H1 (cell line): Measurements from ENCODE around the gene CEBPZ. TPM values are rescaled to one million over a fixed set of nuclear protein-coding genes. Genes with fewer than 3 reads are reported as not detected.

Experiments used
- CTCF ChIA-PET: fragments of 300-600 bp; sonication (Branson Sonifier 250); formaldehyde crosslinking; loops from one replicate; lab custom pipeline; 2021; ENCODE audit not compliant: partially characterized antibody; lab: Charles Lee
- POLR2A ChIA-PET: fragments of 300-600 bp; sonication (Branson Sonifier 250); formaldehyde crosslinking; loops from one replicate; lab custom pipeline; 2021; ENCODE audit warnings: inconsistent platforms; ENCODE audit not compliant: partially characterized antibody; lab: Charles Lee
- DNase-seq, 2 experiments: peaks; one replicate each; pipeline versions ENCODE4 v3.0.0 to v3.0.0-alpha.2; 2010 to 2022; ENCODE audit warnings: low spot score in 2 of 2, low read depth in 1 of 2, mixed read lengths in 1 of 2
- FAIRE-seq: peaks from 2 replicates; lab custom pipeline; 2011; peaks lifted over from hg19 to GRCh38; lab: Jason Lieb, UNC
- H2AFZ ChIP-seq: 2 replicates; pipeline ENCODE4 v1.8.1; 2012; ENCODE audit warnings: low read length, inconsistent platforms
- H2AK5ac ChIP-seq: 2 replicates; pipeline ENCODE4 v1.6.1; 2013; ENCODE audit warnings: low read depth, low read length
- H2BK120ac ChIP-seq: replicated peaks from 2 replicates; pipeline ENCODE3; 2013; ENCODE audit warnings: low read depth, low read length, inconsistent platforms
- H2BK12ac ChIP-seq: 2 replicates; pipeline ENCODE4 v1.6.1; 2013; ENCODE audit warnings: low read depth, low read length
- H2BK15ac ChIP-seq: 2 replicates; pipeline ENCODE4 v1.6.1; 2013; ENCODE audit warnings: low read length
- H2BK20ac ChIP-seq: 2 replicates; pipeline ENCODE4 v1.6.1; 2013; ENCODE audit warnings: low read length
- H2BK5ac ChIP-seq: 2 replicates; pipeline ENCODE4 v1.6.1; 2013; ENCODE audit warnings: low read depth, low read length
- H3K14ac ChIP-seq: 2 replicates; pipeline ENCODE4 v1.6.1; 2013; ENCODE audit warnings: inconsistent platforms; ENCODE audit not compliant: insufficient read length
- H3K18ac ChIP-seq: 2 replicates; pipeline ENCODE4 v1.6.1; 2013; ENCODE audit warnings: low read length; ENCODE audit errors: extremely low read depth
- H3K23ac ChIP-seq: 2 replicates; pipeline ENCODE4 v1.6.1; 2013; ENCODE audit warnings: inconsistent platforms; ENCODE audit not compliant: insufficient read length
- H3K23me2 ChIP-seq: 2 replicates; pipeline ENCODE4 v1.6.1; 2013; ENCODE audit warnings: low read depth, low read length
- H3K27ac ChIP-seq: 2 replicates; pipeline ENCODE4 v1.6.1; 2011; ENCODE audit warnings: low read depth, low read length, inconsistent platforms
- H3K27me3 ChIP-seq, 4 experiments: replicated peaks in 1 of 4; 1 replicate in 1 of 4; 2 replicates in 3 of 4; pipeline versions ENCODE4 v1.6.1 to v1.8.1; 2011 to 2013; ENCODE audit warnings: low read length in 3 of 4, mild to moderate bottlenecking in 3 of 4, inconsistent platforms in 2 of 4, mixed read lengths in 2 of 4, moderate library complexity in 1 of 4; ENCODE audit not compliant: control insufficient read depth in 3 of 4, insufficient read depth in 3 of 4; ENCODE audit errors: extremely low read depth in 1 of 4
- H3K36me3 ChIP-seq, 4 experiments: 2 replicates each; pipeline versions ENCODE4 v1.6.1 to v1.8.1; 2011 to 2013; ENCODE audit warnings: mild to moderate bottlenecking in 4 of 4, low read length in 3 of 4, moderate library complexity in 2 of 4, control low read depth in 1 of 4, inconsistent platforms in 1 of 4; ENCODE audit not compliant: insufficient read depth in 4 of 4, control insufficient read depth in 2 of 4
- H3K4ac ChIP-seq: replicated peaks from 2 replicates; pipeline ENCODE3; 2013; ENCODE audit warnings: low read length, low read depth, mixed read lengths, inconsistent platforms; ENCODE audit not compliant: insufficient read length
- H3K4me1 ChIP-seq, 4 experiments: replicated peaks in 1 of 4; 1 replicate in 1 of 4; 2 replicates in 3 of 4; pipeline versions ENCODE4 v1.6.1 to v1.8.1; 2011 to 2013; ENCODE audit warnings: low read length in 3 of 4, inconsistent platforms in 2 of 4, mixed read lengths in 1 of 4; ENCODE audit not compliant: insufficient read depth in 4 of 4, control insufficient read depth in 3 of 4
- H3K4me2 ChIP-seq, 2 experiments: 2 replicates each; pipeline versions ENCODE4 v1.6.1 to v1.8.1; 2011 to 2013; ENCODE audit warnings: low read depth in 2 of 2, low read length in 2 of 2, control low read depth in 1 of 2, inconsistent platforms in 1 of 2, mild to moderate bottlenecking in 1 of 2; ENCODE audit not compliant: insufficient read depth in 1 of 2
- H3K4me3 ChIP-seq, 4 experiments: fragments of 200-600, 300-600 bp in 1 of 4; sonication (generic), shearing (Covaris generic), sonication (Bioruptor Twin) in 1 of 4; 2 replicates each; pipeline versions ENCODE4 v1.5.1 to v1.8.1; 2011 to 2016; ENCODE audit warnings: low read length in 4 of 4, low read depth in 3 of 4, control low read depth in 2 of 4, inconsistent platforms in 2 of 4, mild to moderate bottlenecking in 2 of 4, mixed read lengths in 1 of 4, moderate library complexity in 1 of 4; ENCODE audit not compliant: insufficient read depth in 2 of 4; ENCODE audit errors: extremely low read depth in 1 of 4
- H3K56ac ChIP-seq: replicated peaks from 2 replicates; pipeline ENCODE3; 2013; ENCODE audit warnings: low read depth, mild to moderate bottlenecking, mixed read lengths, low read length, inconsistent platforms; ENCODE audit not compliant: insufficient read length
- H3K79me1 ChIP-seq: 2 replicates; pipeline ENCODE4 v1.6.1; 2013; ENCODE audit warnings: low read depth, low read length, control low read depth
- H3K79me2 ChIP-seq, 2 experiments: 2 replicates each; pipeline versions ENCODE4 v1.6.1 to v1.8.1; 2012 to 2013; ENCODE audit warnings: low read length in 2 of 2, mild to moderate bottlenecking in 2 of 2, inconsistent platforms in 1 of 2; ENCODE audit not compliant: insufficient read depth in 2 of 2, control insufficient read depth in 1 of 2
- H3K9ac ChIP-seq, 4 experiments: replicated peaks in 1 of 4; 1 replicate in 1 of 4; 2 replicates in 3 of 4; pipeline versions ENCODE4 v1.6.1 to v1.8.1; 2011 to 2013; ENCODE audit warnings: low read depth in 3 of 4, low read length in 3 of 4, control low read depth in 2 of 4, mild to moderate bottlenecking in 2 of 4, moderate library complexity in 2 of 4, inconsistent platforms in 1 of 4; ENCODE audit errors: extremely low read depth in 1 of 4
- H3K9me3 ChIP-seq, 2 experiments: 2 replicates each; pipeline versions ENCODE4 v1.6.1 to v1.8.1; 2012 to 2013; ENCODE audit warnings: mild to moderate bottlenecking in 2 of 2, moderate library complexity in 2 of 2, control low read depth in 1 of 2, inconsistent platforms in 1 of 2, low read depth in 1 of 2, low read length in 1 of 2, mixed read lengths in 1 of 2; ENCODE audit not compliant: insufficient read depth in 2 of 2
- H4K20me1 ChIP-seq, 2 experiments: replicated peaks in 1 of 2; 2 replicates each; pipeline versions ENCODE3 to v1.8.1; 2011 to 2013; ENCODE audit warnings: inconsistent platforms in 2 of 2, low read length in 2 of 2, mild to moderate bottlenecking in 1 of 2; ENCODE audit not compliant: insufficient read depth in 2 of 2, control insufficient read depth in 1 of 2
- H4K5ac ChIP-seq: 2 replicates; pipeline ENCODE4 v1.6.1; 2013; ENCODE audit warnings: low read length, low read depth, mixed read lengths, inconsistent platforms; ENCODE audit not compliant: insufficient read length
- H4K8ac ChIP-seq: 2 replicates; pipeline ENCODE4 v1.8.0; 2013; ENCODE audit warnings: mild to moderate bottlenecking, moderate library complexity, low read length, inconsistent platforms; ENCODE audit not compliant: insufficient read depth; ENCODE audit errors: extremely low read depth
- H4K91ac ChIP-seq: replicated peaks from 2 replicates; pipeline ENCODE3; 2013; ENCODE audit warnings: low read length, mixed read lengths, inconsistent platforms; ENCODE audit not compliant: insufficient read length
- CTCF ChIP-seq, 3 experiments: IDR thresholded peaks; 1 replicate in 2 of 3; 2 replicates in 1 of 3; pipeline versions ENCODE4 v1.5.1 to v1.6.1; 2011; ENCODE audit warnings: low read length in 3 of 3, mild to moderate bottlenecking in 3 of 3, inconsistent platforms in 2 of 3, low read depth in 1 of 3, moderate library complexity in 1 of 3; ENCODE audit not compliant: insufficient read depth in 1 of 3; ENCODE audit errors: control extremely low read depth in 1 of 3
- EP300 ChIP-seq, 2 experiments: IDR thresholded peaks; 1 replicate in 1 of 2; 2 replicates in 1 of 2; pipeline ENCODE4 v1.6.1; 2011 to 2012; ENCODE audit warnings: low read depth in 2 of 2, low read length in 2 of 2, mild to moderate bottlenecking in 2 of 2, borderline replicate concordance in 1 of 2, inconsistent platforms in 1 of 2, moderate library complexity in 1 of 2
- NRF1 ChIP-seq: IDR thresholded peaks from 2 replicates; pipeline ENCODE4 v1.6.1; 2011; ENCODE audit warnings: mild to moderate bottlenecking, low read depth, low read length, improper control_type of control experiment
- YY1 ChIP-seq: IDR thresholded peaks from 2 replicates; pipeline ENCODE4 v1.6.1; 2011; ENCODE audit warnings: low read depth, mild to moderate bottlenecking, low read length
- WGBS, 2 experiments: shearing (Covaris generic) in 1 of 2; methylation state at CpG; one replicate each; pipeline versions ENCODE4 v1.1.6 to v1.1.7; 2013 to 2015; ENCODE audit warnings: low lambda C conversion rate in 2 of 2, mixed read lengths in 2 of 2, inconsistent platforms in 1 of 2, low coverage in 1 of 2, missing lambda C conversion rate in 1 of 2; ENCODE audit not compliant: insufficient replicate concordance in 2 of 2, insufficient coverage in 1 of 2, insufficient read length in 1 of 2; ENCODE audit errors: extremely low coverage in 1 of 2, missing lambda C conversion rate in 1 of 2; 5-methylcytosine and 5-hydroxymethylcytosine counted together
- polyA plus RNA-seq, 7 experiments: library from polyadenylated mRNA; depleted of rRNA in 3 of 7; stranded (reverse) in 5 of 7; unstranded in 2 of 7; fragments of >200 nt in 5 of 7; fragments of 200-250 nt in 2 of 7; gene quantifications; 1 replicate in 5 of 7; 2 replicates in 1 of 7; 4 replicates in 1 of 7; pipeline versions ENCODE4 v1.2.1 to v1.2.3, GENCODE V29; 2011 to 2013; ENCODE audit warnings: missing spikeins in 2 of 7, mixed read lengths in 2 of 7
- total RNA-seq: library from RNA; stranded (reverse); fragmentation: NEBNext Ultra II Directional; extraction: Animal tissue kit (Norgen Biotek cat#: 25700); gene quantifications from 2 replicates; pipeline ENCODE4 v1.2.1, GENCODE V29; 2021

CEBPZ gene
- total and polyA plus RNA-seq, 2 of the 8 experiments (the other 6 are each of a cell fraction or from before 2014, with no cell fraction given) = 19.1 to 201 TPM

GRCh38 chr2:37153224-37153623 lies 78.2 kb downstream of the CEBPZ start:
- peaks cover 0 to 55% of the 10 kb centered on the region in 2 experiments; a peak in 2 of 4 replicates for H3K79me2 ChIP-seq
- ChIA-PET POLR2A (interaction anchor here (0.6 kb wide), 1 partner anchor 178 kb away, joined by 4 read pairs; no protein-coding TSS in a partner anchor), CTCF (interaction anchor here (2.0 kb wide), 1 partner anchor 14 kb away, joined by 7 read pairs; no protein-coding TSS in a partner anchor)
- no peak overlapping the region for H3K14ac ChIP-seq
- H3K23ac ChIP-seq = no peak overlapping the region
- H2BK5ac ChIP-seq = no peak overlapping the region
- no peak overlapping the region for H2AFZ ChIP-seq
- H3K36me3 ChIP-seq = peaks cover 0 to 4% (median under 1%) of the 10 kb centered on the region in 4 experiments; a peak in 2 of 8 replicates
- no peaks in the 10 kb centered on the region for H4K20me1 ChIP-seq
- DNase-seq (no peak), FAIRE-seq (no peak)
- no peak overlapping the region for H2BK12ac ChIP-seq
- H3K9me3 ChIP-seq = no peaks in the 10 kb centered on the region
- H2BK20ac ChIP-seq = no peak overlapping the region
- H3K9ac ChIP-seq = no peak overlapping the region
- no peak overlapping the region for H4K8ac ChIP-seq
- H4K5ac ChIP-seq = no peak overlapping the region
- no peak overlapping the region for H3K4ac ChIP-seq
- H3K79me1 ChIP-seq = peaks cover 5% of the 10 kb centered on the region; the same call in 1 of the 2 replicates
- TF ChIP-seq YY1 (no peak), EP300 (IDR thresholded peaks at IDR 0.05; ENCODE audit: borderline replicate concordance in 1 of 2, low read depth in 2 of 2, low read length in 2 of 2) (no peak), CTCF (IDR thresholded peaks at IDR 0.05; ENCODE audit: control extremely low read depth in 1 of 3, insufficient read depth in 1 of 3, low read depth in 1 of 3, low read length in 3 of 3) (no peak), NRF1 (no peak)
- H2AK5ac ChIP-seq = no peak overlapping the region
- H3K18ac ChIP-seq = no peak overlapping the region
- H3K27me3 ChIP-seq = no peaks in the 10 kb centered on the region
- no peak overlapping the region for H3K27ac ChIP-seq
- H3K23me2 ChIP-seq = peaks cover 6% of the 10 kb centered on the region; the same call in 1 of the 2 replicates
- H3K4me3 ChIP-seq = no peak overlapping the region
- H4K91ac ChIP-seq = no peak overlapping the region
- 86% methylated on average over 4 of the region's 5 CpGs; no CpG with 5 or more reads in 1 of the 2 experiments for WGBS, 2 experiments
- H2BK120ac ChIP-seq = no peak overlapping the region
- H3K4me2 ChIP-seq = no peak overlapping the region
- peaks cover 0 to 11% (median 8%) of the 10 kb centered on the region in 4 experiments; a peak in 6 of 7 replicates for H3K4me1 ChIP-seq
- H2BK15ac ChIP-seq = no peak overlapping the region
- no peak overlapping the region for H3K56ac ChIP-seq
